Measurements from ENCODE around the gene MTCL1.

DNA sequence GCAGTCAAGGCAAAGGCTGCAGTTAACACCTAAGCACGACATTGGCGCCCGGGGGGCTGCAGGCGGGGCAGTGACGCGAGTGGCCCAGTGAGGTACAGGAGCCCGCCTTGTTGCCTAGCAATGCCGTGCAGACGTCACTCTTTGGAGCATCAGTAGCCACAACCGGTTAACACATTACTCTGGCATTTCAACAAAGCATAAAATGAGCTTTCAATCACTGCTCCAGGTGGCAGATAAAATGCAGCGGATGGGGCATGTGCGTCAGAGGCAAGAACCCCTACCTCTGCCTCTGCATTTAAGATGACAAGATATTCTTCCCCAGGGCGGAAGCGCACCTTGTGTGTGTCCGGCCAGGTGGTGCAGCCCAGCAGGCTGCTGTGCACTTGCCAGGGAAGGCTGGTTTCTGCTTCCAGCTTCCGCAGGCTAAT lies 139.4 kb downstream of the MTCL1 start:
- TF ChIP-seq FOXK2 (IDR thresholded peaks at IDR 0.05) (no peak), PAX5 (IDR thresholded peaks at IDR 0.05; ENCODE audit: borderline replicate concordance, low read depth, low read length) (no peak), NR2F1 (conservative IDR thresholded peaks at IDR 0.05) (no peak), SMC3 (IDR thresholded peaks at IDR 0.05; ENCODE audit: borderline replicate concordance, low read length) (no peak), CBFB (IDR thresholded peaks at IDR 0.05; ENCODE audit: low read depth) (no peak), POLR2A (IDR thresholded peaks at IDR 0.05; ENCODE audit: low read depth, low read length) (no peak)
- TF ChIP-seq, protein P1, sequence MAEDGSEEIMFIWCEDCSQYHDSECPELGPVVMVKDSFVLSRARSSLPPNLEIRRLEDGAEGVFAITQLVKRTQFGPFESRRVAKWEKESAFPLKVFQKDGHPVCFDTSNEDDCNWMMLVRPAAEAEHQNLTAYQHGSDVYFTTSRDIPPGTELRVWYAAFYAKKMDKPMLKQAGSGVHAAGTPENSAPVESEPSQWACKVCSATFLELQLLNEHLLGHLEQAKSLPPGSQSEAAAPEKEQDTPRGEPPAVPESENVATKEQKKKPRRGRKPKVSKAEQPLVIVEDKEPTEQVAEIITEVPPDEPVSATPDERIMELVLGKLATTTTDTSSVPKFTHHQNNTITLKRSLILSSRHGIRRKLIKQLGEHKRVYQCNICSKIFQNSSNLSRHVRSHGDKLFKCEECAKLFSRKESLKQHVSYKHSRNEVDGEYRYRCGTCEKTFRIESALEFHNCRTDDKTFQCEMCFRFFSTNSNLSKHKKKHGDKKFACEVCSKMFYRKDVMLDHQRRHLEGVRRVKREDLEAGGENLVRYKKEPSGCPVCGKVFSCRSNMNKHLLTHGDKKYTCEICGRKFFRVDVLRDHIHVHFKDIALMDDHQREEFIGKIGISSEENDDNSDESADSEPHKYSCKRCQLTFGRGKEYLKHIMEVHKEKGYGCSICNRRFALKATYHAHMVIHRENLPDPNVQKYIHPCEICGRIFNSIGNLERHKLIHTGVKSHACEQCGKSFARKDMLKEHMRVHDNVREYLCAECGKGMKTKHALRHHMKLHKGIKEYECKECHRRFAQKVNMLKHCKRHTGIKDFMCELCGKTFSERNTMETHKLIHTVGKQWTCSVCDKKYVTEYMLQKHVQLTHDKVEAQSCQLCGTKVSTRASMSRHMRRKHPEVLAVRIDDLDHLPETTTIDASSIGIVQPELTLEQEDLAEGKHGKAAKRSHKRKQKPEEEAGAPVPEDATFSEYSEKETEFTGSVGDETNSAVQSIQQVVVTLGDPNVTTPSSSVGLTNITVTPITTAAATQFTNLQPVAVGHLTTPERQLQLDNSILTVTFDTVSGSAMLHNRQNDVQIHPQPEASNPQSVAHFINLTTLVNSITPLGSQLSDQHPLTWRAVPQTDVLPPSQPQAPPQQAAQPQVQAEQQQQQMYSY (CRISPR knock-in tag; IDR thresholded peaks at IDR 0.05): no peak
- TF ChIP-seq, protein P2, sequence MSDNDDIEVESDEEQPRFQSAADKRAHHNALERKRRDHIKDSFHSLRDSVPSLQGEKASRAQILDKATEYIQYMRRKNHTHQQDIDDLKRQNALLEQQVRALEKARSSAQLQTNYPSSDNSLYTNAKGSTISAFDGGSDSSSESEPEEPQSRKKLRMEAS (IDR thresholded peaks at IDR 0.05; ENCODE audit: low read depth, low read length): no peak
- TF ChIP-seq, protein P3, sequence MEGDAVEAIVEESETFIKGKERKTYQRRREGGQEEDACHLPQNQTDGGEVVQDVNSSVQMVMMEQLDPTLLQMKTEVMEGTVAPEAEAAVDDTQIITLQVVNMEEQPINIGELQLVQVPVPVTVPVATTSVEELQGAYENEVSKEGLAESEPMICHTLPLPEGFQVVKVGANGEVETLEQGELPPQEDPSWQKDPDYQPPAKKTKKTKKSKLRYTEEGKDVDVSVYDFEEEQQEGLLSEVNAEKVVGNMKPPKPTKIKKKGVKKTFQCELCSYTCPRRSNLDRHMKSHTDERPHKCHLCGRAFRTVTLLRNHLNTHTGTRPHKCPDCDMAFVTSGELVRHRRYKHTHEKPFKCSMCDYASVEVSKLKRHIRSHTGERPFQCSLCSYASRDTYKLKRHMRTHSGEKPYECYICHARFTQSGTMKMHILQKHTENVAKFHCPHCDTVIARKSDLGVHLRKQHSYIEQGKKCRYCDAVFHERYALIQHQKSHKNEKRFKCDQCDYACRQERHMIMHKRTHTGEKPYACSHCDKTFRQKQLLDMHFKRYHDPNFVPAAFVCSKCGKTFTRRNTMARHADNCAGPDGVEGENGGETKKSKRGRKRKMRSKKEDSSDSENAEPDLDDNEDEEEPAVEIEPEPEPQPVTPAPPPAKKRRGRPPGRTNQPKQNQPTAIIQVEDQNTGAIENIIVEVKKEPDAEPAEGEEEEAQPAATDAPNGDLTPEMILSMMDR (IDR thresholded peaks at IDR 0.05 in 2 of 3, conservative IDR thresholded peaks at IDR 0.05 in 1 of 3; ENCODE audit: control insufficient read depth in 2 of 3, extremely low read depth in 1 of 3, insufficient read depth in 1 of 3, low read depth in 3 of 3, low read length in 3 of 3): no peak

Data from GM12878 (cell line).